T47D (cell line): ENCODE measurements around the gene COL4A2.
"Not testable (repeated sequence)": the region's sequence is repeated elsewhere in the genome, so short reads cannot be mapped to it uniquely, and the experiment has no call there.

Experiments used
- DNase-seq, 2 experiments: peaks; one replicate each; pipeline versions ENCODE4 v3.0.0 to v3.0.0-alpha.2; 2011 to 2012; ENCODE audit warnings: low read depth in 1 of 2, low spot score in 1 of 2
- JUND ChIP-seq: IDR thresholded peaks from 2 replicates; pipeline ENCODE4 v1.6.1; 2012; ENCODE audit warnings: low read depth
- in situ Hi-C: cut with HindIII; loops from 2 replicates; pipeline ENCODE4 v1.10.0; 2016; ENCODE audit warnings: low sequenced_read_pairs, low pct_unique_long_range_greater_than_20kb

Gene COL4A2

DNA sequence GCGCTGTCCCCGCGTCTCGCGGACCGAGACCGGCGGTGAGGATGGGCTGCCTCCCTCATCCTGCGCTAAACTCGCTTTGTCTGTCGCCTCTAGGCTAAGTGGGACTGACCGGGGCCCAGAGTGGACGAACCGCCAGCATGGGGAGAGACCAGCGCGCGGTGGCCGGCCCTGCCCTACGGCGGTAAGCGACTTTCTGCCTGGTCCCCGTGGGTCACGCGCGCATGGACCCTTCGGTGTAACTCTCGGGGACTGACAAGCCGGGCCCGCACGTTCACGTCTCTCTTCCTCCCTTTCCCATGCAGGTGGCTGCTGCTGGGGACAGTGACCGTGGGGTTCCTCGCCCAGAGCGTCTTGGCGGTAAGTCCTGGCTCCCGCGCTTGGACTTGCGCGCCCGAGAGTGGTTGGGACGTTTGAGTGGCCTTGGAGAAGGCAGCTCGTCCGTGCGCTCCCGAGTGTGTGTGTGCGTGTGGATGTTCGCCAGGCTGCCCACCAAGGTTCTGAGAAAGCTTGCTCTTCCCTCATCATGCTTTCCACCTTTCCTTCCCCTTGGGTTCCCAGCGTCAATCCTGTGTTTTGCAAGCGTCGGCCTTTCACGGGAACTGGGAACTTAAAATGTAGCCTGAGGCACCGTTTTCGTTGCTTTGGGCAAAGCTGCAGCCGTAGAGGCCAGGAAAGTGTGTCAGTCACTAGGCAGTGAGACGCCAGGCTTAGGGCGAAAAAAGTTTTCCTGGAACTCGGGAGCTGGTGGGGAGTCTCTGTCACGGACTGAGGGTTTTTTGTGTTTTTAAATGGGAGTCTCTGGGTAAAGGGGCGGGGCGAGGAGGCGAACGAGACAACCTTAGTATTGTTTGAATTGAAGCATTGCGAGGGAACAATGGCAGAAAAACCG lies 927 bp downstream of the COL4A2 start:
- no peak for TF ChIP-seq JUND
- DNase-seq = peak in 1 of 2 experiments; percentile 27
- in situ Hi-C loops = no loop called here

DNA sequence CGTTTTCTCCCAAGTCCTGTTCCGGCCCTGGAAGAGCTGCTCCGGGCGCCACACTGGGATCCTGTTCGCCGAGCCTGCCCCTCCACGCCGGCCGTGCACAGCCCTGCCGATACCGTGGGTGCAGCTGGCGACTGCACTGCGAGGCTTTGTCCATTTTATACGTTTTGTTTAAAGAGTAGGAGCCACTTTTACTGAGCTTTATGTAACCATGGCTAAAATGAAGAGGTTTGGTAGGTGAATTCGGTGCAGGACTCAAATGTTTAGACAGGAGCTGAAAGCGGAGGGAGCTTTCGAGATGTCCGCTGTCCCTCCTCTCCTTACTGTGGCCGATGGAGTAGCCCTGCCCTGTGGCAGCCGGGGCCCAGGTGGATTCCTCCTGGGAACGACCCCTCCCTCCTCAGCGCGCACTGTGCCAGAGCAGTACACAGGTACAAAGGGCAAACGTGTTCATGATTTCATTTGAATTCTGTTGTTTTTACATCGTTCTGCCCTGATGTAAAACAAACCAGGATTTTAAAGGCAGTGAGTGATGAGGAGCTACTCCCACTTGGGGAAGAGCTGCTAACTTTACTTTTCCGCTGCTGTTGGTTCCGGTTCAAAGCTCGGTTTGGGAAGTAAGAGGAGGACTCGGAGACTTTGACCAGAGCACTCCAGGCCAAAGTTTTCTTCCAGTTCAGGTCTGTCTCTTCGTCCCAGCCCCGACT lies 1.7 kb downstream of the COL4A2 start:
- TF ChIP-seq JUND = no peak
- in situ Hi-C loops = no loop called here
- DNase-seq = peak; percentile 16 to 18

- in situ Hi-C loops = no loop called here
- TF ChIP-seq JUND = no peak
- DNase-seq = no peak
These were observed 2.8 kb downstream of the COL4A2 start for GRCh38 chr13:110309661-110310524.

DNA sequence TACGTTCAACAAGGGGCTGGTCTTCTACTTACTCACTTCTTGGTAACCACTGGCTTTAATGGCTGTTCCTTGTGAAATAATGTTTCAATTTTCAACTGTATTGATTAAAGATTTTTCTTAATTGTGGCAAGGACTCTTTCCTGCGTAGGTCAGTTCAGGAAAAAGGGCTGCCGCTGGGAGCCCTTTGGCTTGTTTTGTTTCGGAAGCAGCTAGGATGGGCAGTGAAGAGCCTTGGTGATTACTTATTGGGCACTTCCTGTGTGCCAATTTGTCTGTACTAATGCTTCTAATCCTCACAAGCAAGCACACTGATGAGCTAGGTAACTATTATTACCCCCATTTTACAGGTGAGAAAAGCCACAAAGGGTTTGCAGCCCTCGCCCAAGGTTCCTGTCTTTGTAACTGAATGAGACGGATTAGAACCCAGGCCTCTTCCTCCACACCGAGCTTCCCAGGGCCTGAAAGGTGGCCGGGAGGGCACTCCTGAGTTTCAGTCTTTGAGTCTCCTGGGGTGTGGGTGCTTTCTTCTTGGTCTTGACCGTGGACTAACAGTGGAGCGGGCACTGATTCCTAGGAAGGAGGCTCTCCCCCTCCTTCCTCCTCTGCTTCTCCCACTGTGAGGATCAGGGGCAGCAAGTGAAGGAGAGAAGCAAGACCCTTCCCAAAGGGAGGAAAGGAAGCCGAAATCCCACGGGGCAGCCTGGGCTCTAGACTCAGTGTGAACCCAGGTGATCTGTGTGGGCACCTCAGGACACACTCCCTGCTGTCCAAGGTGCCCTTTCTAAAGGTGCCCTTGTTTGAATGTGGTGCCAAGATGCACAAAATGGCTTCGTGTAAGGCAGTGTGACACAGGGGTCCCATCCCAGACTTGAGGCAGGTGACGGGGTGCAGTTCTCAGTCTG lies 3.7 kb downstream of the COL4A2 start:
- in situ Hi-C loops = no loop called here
- no peak for TF ChIP-seq JUND
- no peak for DNase-seq

DNA sequence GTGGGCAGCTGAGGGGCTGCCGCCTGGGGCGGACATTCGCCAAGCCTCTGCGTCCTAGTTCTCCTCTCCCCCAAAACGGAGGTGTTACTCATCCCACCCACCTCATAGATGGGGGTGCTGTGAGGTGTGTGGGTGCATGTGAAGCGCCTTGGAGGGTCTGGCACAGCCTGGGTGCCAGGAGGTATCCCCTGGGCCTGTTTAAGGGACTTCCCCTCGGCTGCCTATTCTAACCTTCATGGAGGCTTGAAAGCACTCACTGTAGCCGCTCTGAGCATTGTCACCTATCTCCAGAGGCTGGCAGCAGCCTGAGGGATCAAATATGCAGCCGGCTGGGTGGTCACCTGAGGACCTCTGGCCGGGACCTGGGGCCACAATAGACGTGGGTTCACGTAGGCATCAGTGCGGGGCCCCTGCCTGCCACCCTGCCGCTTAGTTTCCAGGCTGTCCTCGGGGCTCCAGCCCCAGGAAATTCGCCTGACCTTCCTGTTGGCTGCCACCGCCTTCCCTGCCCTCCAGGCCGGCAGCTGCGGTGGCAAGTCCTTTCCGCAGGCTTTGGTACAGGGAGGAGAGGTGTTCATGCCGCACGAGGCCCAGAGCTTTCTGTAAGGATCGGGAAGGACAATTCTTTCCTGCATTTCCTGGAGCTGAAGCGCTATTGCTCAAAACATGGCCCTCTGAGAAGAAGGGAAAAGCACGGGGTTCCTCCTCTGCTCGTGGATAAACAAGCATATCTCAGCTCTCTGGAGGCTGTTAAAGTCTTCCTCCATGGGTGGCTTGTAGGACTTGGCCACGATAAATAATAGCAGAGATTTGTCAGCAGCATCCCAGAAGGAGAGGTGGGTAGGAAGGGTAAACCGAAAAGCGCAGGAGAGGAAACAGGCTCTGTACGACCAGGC lies 4.6 kb downstream of the COL4A2 start:
- TF ChIP-seq JUND = no peak
- no peak for DNase-seq
- in situ Hi-C loops = no loop called here

- DNase-seq = no peak
- in situ Hi-C loops = no loop called here
- TF ChIP-seq JUND = no peak
These were observed 5.4 kb downstream of the COL4A2 start for GRCh38 chr13:110312339-110313031.

DNA sequence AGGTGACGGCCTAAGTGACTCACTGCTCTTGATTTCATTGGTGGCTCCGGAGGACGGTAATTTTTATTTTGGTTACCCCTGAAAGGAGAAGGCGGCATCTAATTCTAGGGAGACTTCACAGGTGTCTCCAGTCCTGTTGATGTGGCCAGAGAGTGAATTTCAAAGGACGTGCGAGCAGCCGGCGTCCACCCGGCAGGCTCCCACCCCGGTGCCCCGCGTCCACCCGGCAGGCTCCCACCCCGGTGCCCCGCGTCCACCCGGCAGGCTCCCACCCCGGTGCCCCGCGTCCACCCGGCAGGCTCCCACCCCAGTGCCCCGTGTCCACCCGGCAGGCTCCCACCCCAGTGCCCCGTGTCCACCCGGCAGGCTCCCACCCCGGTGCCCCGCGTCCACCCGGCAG lies 6.2 kb downstream of the COL4A2 start:
- in situ Hi-C loops, DNase-seq: not testable (repeated sequence)

DNA sequence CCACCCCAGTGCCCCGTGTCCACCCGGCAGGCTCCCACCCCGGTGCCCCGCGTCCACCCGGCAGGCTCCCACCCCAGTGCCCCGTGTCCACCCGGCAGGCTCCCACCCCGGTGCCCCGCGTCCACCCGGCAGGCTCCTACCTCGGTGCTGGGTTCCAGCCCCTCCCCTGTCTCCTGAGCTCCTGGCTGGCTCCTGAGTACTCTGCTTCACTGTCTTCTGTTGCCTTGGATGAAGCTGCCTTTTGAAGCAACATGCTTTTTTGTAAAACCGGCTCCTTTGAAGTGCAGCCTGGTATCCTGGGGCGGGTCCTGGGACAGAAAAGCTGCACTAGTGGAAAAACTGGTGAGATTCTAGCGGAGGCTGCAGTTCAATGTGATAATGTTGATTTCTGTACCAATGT lies 6.6 kb downstream of the COL4A2 start:
- in situ Hi-C loops, DNase-seq: not testable (repeated sequence)

DNA sequence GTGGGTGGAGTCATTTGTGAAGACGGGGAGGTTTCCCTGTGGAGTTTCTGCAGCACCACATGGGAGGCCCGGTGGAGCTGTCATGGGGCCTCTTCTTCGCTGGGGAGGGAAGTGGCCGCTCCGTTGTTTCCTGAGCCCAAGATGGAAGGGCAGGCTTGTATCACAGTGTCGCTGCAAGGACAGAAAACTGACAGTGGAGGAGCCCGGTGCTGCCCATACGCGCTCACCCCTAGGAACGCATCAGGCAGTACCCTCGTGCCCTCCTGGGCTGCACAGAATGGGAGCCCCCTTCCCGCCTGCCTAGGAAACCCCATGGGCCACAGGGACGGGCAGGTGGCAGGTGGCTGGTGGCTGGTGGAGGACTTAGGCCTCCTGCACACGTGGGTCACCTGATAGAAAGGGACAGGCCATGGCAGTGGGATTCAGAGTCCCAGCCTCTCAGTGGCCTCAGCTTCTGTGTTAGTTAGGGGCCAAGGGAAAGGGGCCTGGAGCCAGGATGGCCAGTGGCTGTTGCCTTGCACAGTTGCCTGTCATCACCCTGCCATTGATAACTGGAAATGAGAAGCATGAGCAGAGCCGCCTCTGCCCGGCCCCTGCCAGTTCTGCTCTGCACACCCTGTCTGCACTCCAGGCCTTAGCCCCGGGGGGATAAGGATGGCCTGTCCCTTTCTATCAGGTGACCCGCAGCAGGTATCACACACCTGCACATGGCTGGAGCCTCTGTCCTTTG lies 7.6 kb downstream of the COL4A2 start:
- in situ Hi-C loops = no loop called here
- no peak for DNase-seq
- no peak for TF ChIP-seq JUND

DNA sequence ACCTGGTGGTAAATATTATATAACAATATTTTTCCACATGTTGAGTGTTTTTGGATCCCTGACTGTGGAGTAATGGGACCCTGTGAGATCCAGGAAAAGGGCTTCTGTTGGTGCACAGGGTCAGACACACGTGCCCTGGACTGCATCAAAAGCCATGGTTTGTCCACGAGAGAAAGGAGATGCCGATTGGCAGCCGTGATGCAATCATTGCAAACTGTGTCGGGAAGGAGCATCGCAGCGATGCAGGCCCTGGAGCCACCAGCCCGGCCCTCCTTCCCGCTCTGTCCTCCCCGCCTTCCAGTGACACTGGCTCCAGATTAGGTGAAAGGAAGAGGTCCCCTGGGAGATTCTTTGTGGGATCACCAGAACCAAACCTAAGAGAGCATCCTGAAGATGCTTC lies 9.1 kb downstream of the COL4A2 start:
- in situ Hi-C loops = no loop called here
- TF ChIP-seq JUND = no peak
- DNase-seq = no peak
